ENCODE measurements around the gene TBC1D16. TPM values are rescaled to one million over a fixed set of nuclear protein-coding genes. Genes with fewer than 3 reads are reported as not detected.

TBC1D16 gene
- total RNA-seq, 1 experiment from 2014 or later, result 55.4 TPM

DNA sequence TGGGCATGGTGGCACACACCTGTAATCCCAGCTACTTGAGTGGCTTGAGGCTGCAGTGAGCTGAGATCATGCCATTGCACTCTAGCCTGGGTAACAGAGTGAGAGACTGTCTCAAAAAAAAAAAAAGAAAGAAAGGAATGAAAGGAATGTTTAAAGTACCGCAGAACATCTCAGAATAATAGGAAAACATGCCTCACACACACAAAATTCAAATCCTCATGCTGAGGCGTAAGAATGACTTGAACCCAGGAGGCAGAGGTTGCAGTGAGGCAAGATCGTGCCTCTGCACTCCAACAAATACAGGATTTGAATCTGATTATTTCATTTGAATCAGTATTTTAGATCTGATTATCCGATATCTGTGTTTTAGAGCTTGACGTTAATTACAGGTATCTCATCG is 44.4 kb upstream of the TBC1D16 start:
- DNase-seq, result no peak
- intact Hi-C loops (cut with micrococcal nuclease; ENCODE audit: unreplicated experiment), result loop anchor here (5.0 kb wide), 1 partner anchor 73 kb away; no protein-coding TSS in a partner anchor
- Mint-ChIP-seq H3K4me3 (ENCODE audit: unreplicated experiment) (no peak overlapping the region), H3K4me1 (ENCODE audit: low read depth, unreplicated experiment) (peaks cover 9% of the 10 kb centered on the region), H3K27ac (ENCODE audit: unreplicated experiment) (no peak overlapping the region), H3K9me3 (ENCODE audit: unreplicated experiment) (no peaks in the 10 kb centered on the region), H3K36me3 (ENCODE audit: insufficient read depth, unreplicated experiment) (no peaks in the 10 kb centered on the region), H3K27me3 (ENCODE audit: insufficient read depth, unreplicated experiment) (no peaks in the 10 kb centered on the region)
- CTCF ChIA-PET, result interaction anchor here (0.5 to 2.0 kb wide), 2 partner anchors 44 to 241 kb away, joined by 6 read pairs; partner anchors contain the start of gene CBX4
- BruUV-seq (replicated peaks), result no TSS peak
- no peak for TF ChIP-seq CTCF (IDR thresholded peaks at IDR 0.05; ENCODE audit: insufficient read depth in 1 of 2, low read depth in 1 of 2, low read length in 1 of 2, severe bottlenecking in 1 of 2, unreplicated experiment in 1 of 2)
- no peak overlapping the region for H3K4me3 ChIP-seq (ENCODE audit: low read depth, low read length)
- no peaks in the 10 kb centered on the region for H3K27me3 ChIP-seq (replicated peaks; ENCODE audit: control insufficient read depth, insufficient read depth, low read length)
- H3K9me3 ChIP-seq, result no peaks in the 10 kb centered on the region
- POLR2A ChIA-PET, result no interaction called here
- no peaks in the 10 kb centered on the region for H3K4me1 ChIP-seq
- no peaks in the 10 kb centered on the region for H3K36me3 ChIP-seq (ENCODE audit: control insufficient read depth, insufficient read depth, low read length)

GRCh38 chr17:80072410-80072809 is 36.7 kb upstream of the TBC1D16 start:
- no peaks in the 10 kb centered on the region for H3K27me3 Mint-ChIP-seq (ENCODE audit: insufficient read depth, unreplicated experiment)
- Histone ChIP-seq H3K4me3 (ENCODE audit: low read depth, low read length) (no peak overlapping the region), H3K9me3 (no peaks in the 10 kb centered on the region), H3K27me3 (replicated peaks; ENCODE audit: control insufficient read depth, insufficient read depth, low read length) (no peaks in the 10 kb centered on the region), H3K36me3 (ENCODE audit: control insufficient read depth, insufficient read depth, low read length) (no peaks in the 10 kb centered on the region), H3K4me1 (0 out of 2 replicates have a peak, but pooled peaks cover 9% of the 10 kb centered on the region)
- BruUV-seq (replicated peaks), result no TSS peak
- no peaks in the 10 kb centered on the region for H3K9me3 Mint-ChIP-seq (ENCODE audit: unreplicated experiment)
- peaks cover 5% of the 10 kb centered on the region for H3K4me1 Mint-ChIP-seq (ENCODE audit: low read depth, unreplicated experiment)
- TF ChIP-seq CTCF (IDR thresholded peaks at IDR 0.05; ENCODE audit: insufficient read depth in 1 of 2, low read depth in 1 of 2, low read length in 1 of 2, severe bottlenecking in 1 of 2, unreplicated experiment in 1 of 2), result no peak
- no peak overlapping the region for H3K4me3 Mint-ChIP-seq (ENCODE audit: unreplicated experiment)
- ChIA-PET CTCF (no interaction called here), POLR2A (no interaction called here)
- no peak for DNase-seq
- H3K36me3 Mint-ChIP-seq (ENCODE audit: insufficient read depth, unreplicated experiment), result no peaks in the 10 kb centered on the region
- intact Hi-C loops (cut with micrococcal nuclease; ENCODE audit: unreplicated experiment), result no loop called here
- H3K27ac Mint-ChIP-seq (ENCODE audit: unreplicated experiment), result no peak overlapping the region

- no peak for TF ChIP-seq CTCF (IDR thresholded peaks at IDR 0.05; ENCODE audit: insufficient read depth in 1 of 2, low read depth in 1 of 2, low read length in 1 of 2, severe bottlenecking in 1 of 2, unreplicated experiment in 1 of 2)
- H3K27ac Mint-ChIP-seq (ENCODE audit: unreplicated experiment), result no peak overlapping the region
- no peaks in the 10 kb centered on the region for H3K27me3 Mint-ChIP-seq (ENCODE audit: insufficient read depth, unreplicated experiment)
- intact Hi-C loops (cut with micrococcal nuclease; ENCODE audit: unreplicated experiment), result no loop called here
- ChIA-PET CTCF (no interaction called here), POLR2A (no interaction called here)
- peaks cover 5% of the 10 kb centered on the region for H3K4me1 Mint-ChIP-seq (ENCODE audit: low read depth, unreplicated experiment)
- no peaks in the 10 kb centered on the region for H3K9me3 ChIP-seq
- H3K4me3 ChIP-seq (ENCODE audit: low read depth, low read length), result no peak overlapping the region
- H3K9me3 Mint-ChIP-seq (ENCODE audit: unreplicated experiment), result no peaks in the 10 kb centered on the region
- no peaks in the 10 kb centered on the region for H3K36me3 ChIP-seq (ENCODE audit: control insufficient read depth, insufficient read depth, low read length)
- no peak overlapping the region for H3K4me3 Mint-ChIP-seq (ENCODE audit: unreplicated experiment)
- H3K4me1 ChIP-seq, result 0 out of 2 replicates have a peak, but pooled peaks cover 9% of the 10 kb centered on the region
- H3K36me3 Mint-ChIP-seq (ENCODE audit: insufficient read depth, unreplicated experiment), result no peaks in the 10 kb centered on the region
- no peak for DNase-seq
- BruUV-seq (replicated peaks), result no TSS peak
- no peaks in the 10 kb centered on the region for H3K27me3 ChIP-seq (replicated peaks; ENCODE audit: control insufficient read depth, insufficient read depth, low read length)
Observed at GRCh38 chr17:80071116-80071841, 35.6 kb upstream of the TBC1D16 start.
